ENCODE measurements around the gene RMRP. TPM values are rescaled to one million over a fixed set of nuclear protein-coding genes. Genes with fewer than 3 reads are reported as not detected.
A peak's percentile ranks its signal among the peaks of the same experiment; 100 is the strongest.

Gene RMRP
- total and polyA plus RNA-seq, 2 donors (not counting 1 experiment from before 2014, with no cell fraction given) = 7,890 TPM; not detected in 1

GRCh38 chr9:35679766-35680330, 22.0 kb upstream of the RMRP start:
- Mint-ChIP-seq H3K27ac (no peak overlapping the region), H3K9me3 (ENCODE audit: insufficient read depth) (no peaks in the 10 kb centered on the region), H3K4me3 (no peak overlapping the region), H3K4me1 (peaks cover 30% of the 10 kb centered on the region), H3K27me3 (peaks cover 4% of the 10 kb centered on the region)
- POLR2A ChIA-PET = interaction anchor here (0.6 to 1.7 kb wide), 4 partner anchors 10 to 30 kb away, joined by 3 to 7 read pairs (median 3); partner anchors contain the start of genes CCDC107 and RMRP
- H4K20me1 ChIP-seq (ENCODE audit: control insufficient read depth, insufficient read depth, low read length, poor library complexity, severe bottlenecking) = no peaks in the 10 kb centered on the region
- ATAC-seq (ENCODE audit: low read depth) (no peak), DNase-seq (no peak)
- no peaks in the 10 kb centered on the region for H3K79me2 ChIP-seq (ENCODE audit: control insufficient read depth, insufficient read depth, low read length)
- intact Hi-C loops (cut with micrococcal nuclease) = no loop called here
- peaks cover 0 to 14% (median 3%) of the 10 kb centered on the region in 4 experiments for H3K27me3 ChIP-seq (replicated peaks in 1 of 4; ENCODE audit: control extremely low read depth in 1 of 4, control insufficient read depth in 3 of 4, insufficient read depth in 4 of 4, low read length in 3 of 4)
- peak overlapping the region in 1 of 5 experiments; percentile 28 for H3K4me3 ChIP-seq (ENCODE audit: control extremely low read depth in 1 of 5, extremely low read depth in 1 of 5, insufficient read depth in 1 of 5, low read depth in 2 of 5, low read length in 4 of 5)
- TF ChIP-seq CTCF (IDR thresholded peaks at IDR 0.05) = no peak
- no peak for TF ChIP-seq EZH2 (IDR thresholded peaks at IDR 0.05; ENCODE audit: borderline replicate concordance, insufficient read depth, low read depth, low read length, poor library complexity, severe bottlenecking)
- CTCF ChIA-PET = interaction anchor here (1.4 to 3.7 kb wide), 5 partner anchors 9 to 22 kb away, joined by 4 to 34 read pairs (median 7); partner anchors contain the start of genes ARHGEF39, CCDC107, RMRP and TPM2
- H2AFZ ChIP-seq (ENCODE audit: insufficient read depth, low read depth, low read length, poor library complexity, severe bottlenecking) = no peak overlapping the region
- H3K9ac ChIP-seq (ENCODE audit: low read length) = no peak overlapping the region
- no peaks in the 10 kb centered on the region for H3K36me3 ChIP-seq (replicated peaks in 1 of 2; ENCODE audit: control extremely low read depth in 1 of 2, control insufficient read depth in 1 of 2, extremely low read depth in 1 of 2, insufficient read depth in 2 of 2, low read length in 1 of 2)
- WGBS (ENCODE audit: insufficient coverage) = 91% methylated on average over 7 of the region's 8 CpGs
- H3K4me1 ChIP-seq (ENCODE audit: control insufficient read depth in 2 of 2, insufficient read depth in 2 of 2, low read length in 2 of 2) = peaks cover 24 to 36% of the 10 kb centered on the region in 2 donors
- H3K4me2 ChIP-seq (replicated peaks; ENCODE audit: low read depth, low read length, poor library complexity, severe bottlenecking) = peak overlapping the region; percentile 53
- peaks cover 0 to 4% (median 0%) of the 10 kb centered on the region in 3 donors for H3K9me3 ChIP-seq (ENCODE audit: control extremely low read depth in 1 of 3, control insufficient read depth in 2 of 3, insufficient read depth in 1 of 3, low read length in 2 of 3)
- H3K27ac ChIP-seq (ENCODE audit: low read length in 2 of 2) = no peak overlapping the region

GRCh38 chr9:35679091-35679490, 21.3 kb upstream of the RMRP start:
- ATAC-seq (ENCODE audit: low read depth) = no peak
- no peak overlapping the region for H3K4me3 Mint-ChIP-seq
- Histone ChIP-seq H3K9me3 (ENCODE audit: control extremely low read depth in 1 of 3, control insufficient read depth in 2 of 3, insufficient read depth in 1 of 3, low read length in 2 of 3) (peaks cover 0 to 4% (median 0%) of the 10 kb centered on the region in 3 donors), H3K27ac (ENCODE audit: low read length in 2 of 2) (no peak overlapping the region), H3K4me3 (ENCODE audit: control extremely low read depth in 1 of 5, extremely low read depth in 1 of 5, insufficient read depth in 1 of 5, low read depth in 2 of 5, low read length in 4 of 5) (no peak overlapping the region), H3K4me2 (replicated peaks; ENCODE audit: low read depth, low read length, poor library complexity, severe bottlenecking) (no peak overlapping the region), H4K20me1 (ENCODE audit: control insufficient read depth, insufficient read depth, low read length, poor library complexity, severe bottlenecking) (no peaks in the 10 kb centered on the region), H3K27me3 (replicated peaks in 1 of 4; ENCODE audit: control extremely low read depth in 1 of 4, control insufficient read depth in 3 of 4, insufficient read depth in 4 of 4, low read length in 3 of 4) (peaks cover 0 to 14% (median 3%) of the 10 kb centered on the region in 4 experiments), H3K9ac (ENCODE audit: low read length) (no peak overlapping the region), H3K79me2 (ENCODE audit: control insufficient read depth, insufficient read depth, low read length) (no peaks in the 10 kb centered on the region), H3K4me1 (ENCODE audit: control insufficient read depth in 2 of 2, insufficient read depth in 2 of 2, low read length in 2 of 2) (peaks cover 24 to 36% of the 10 kb centered on the region in 2 donors), H2AFZ (ENCODE audit: insufficient read depth, low read depth, low read length, poor library complexity, severe bottlenecking) (no peak overlapping the region), H3K36me3 (replicated peaks in 1 of 2; ENCODE audit: control extremely low read depth in 1 of 2, control insufficient read depth in 1 of 2, extremely low read depth in 1 of 2, insufficient read depth in 2 of 2, low read length in 1 of 2) (no peaks in the 10 kb centered on the region)
- intact Hi-C loops (cut with micrococcal nuclease) = no loop called here
- peaks cover 9% of the 10 kb centered on the region for H3K27me3 Mint-ChIP-seq
- H3K9me3 Mint-ChIP-seq (ENCODE audit: insufficient read depth) = no peaks in the 10 kb centered on the region
- peaks cover 35% of the 10 kb centered on the region for H3K4me1 Mint-ChIP-seq
- POLR2A ChIA-PET = interaction anchor here (1.1 kb wide), 1 partner anchor 19 kb away, joined by 3 read pairs; no protein-coding TSS in a partner anchor
- 100% methylated on average over 3 of the region's 5 CpGs for WGBS (ENCODE audit: insufficient coverage)
- TF ChIP-seq EZH2 (IDR thresholded peaks at IDR 0.05; ENCODE audit: borderline replicate concordance, insufficient read depth, low read depth, low read length, poor library complexity, severe bottlenecking) (no peak), CTCF (IDR thresholded peaks at IDR 0.05) (no peak)
- DNase-seq = no peak
- H3K27ac Mint-ChIP-seq = peak overlapping the region; percentile 73
- CTCF ChIA-PET = interaction anchor here (0.6 to 3.7 kb wide), 5 partner anchors 10 to 647 kb away, joined by 3 to 34 read pairs (median 7); partner anchors contain the start of genes ARHGEF39 and TPM2

All from B cell (primary cell).